RWPE1 (cell line): Measurements from ENCODE around the gene SLC5A12.

Experiments
- CTCF ChIA-PET: fragments of 350-600 bp; sonication (Branson Sonifier 250); formaldehyde crosslinking; extraction: SDS; loops from one replicate; lab custom pipeline; 2021; lab: Yijun Ruan, JAX
- POLR2A ChIA-PET: fragments of 400-600 bp; formaldehyde crosslinking; extraction: SDS; loops from one replicate; lab custom pipeline; 2020; ENCODE audit warnings: antibody characterized with exemption; ENCODE audit not compliant: low non-redundant PET; lab: Yijun Ruan, JAX
- DNase-seq: peaks from one replicate; pipeline ENCODE4 v3.0.0; 2012; ENCODE audit warnings: low spot score
- H3K27ac ChIP-seq: fragments of 450-650 bp; 2 replicates; pipeline ENCODE4 v1.5.1; 2017
- TF ChIP-seq, protein P1 (sequence below): fragments of 450-650 bp; conservative IDR thresholded peaks from 2 replicates; pipeline ENCODE4 v1.5.1; 2017; ENCODE audit warnings: low read depth, mild to moderate bottlenecking

SLC5A12 gene

GRCh38 chr11:26730414-26731083 is 8.7 kb upstream of the SLC5A12 start:
- ChIA-PET CTCF (interaction anchor here (0.6 kb wide), 1 partner anchor 16 kb away, joined by 3 read pairs; no protein-coding TSS in a partner anchor), POLR2A (no interaction called here)
- H3K27ac ChIP-seq, result no peak overlapping the region
- TF ChIP-seq, protein P1, sequence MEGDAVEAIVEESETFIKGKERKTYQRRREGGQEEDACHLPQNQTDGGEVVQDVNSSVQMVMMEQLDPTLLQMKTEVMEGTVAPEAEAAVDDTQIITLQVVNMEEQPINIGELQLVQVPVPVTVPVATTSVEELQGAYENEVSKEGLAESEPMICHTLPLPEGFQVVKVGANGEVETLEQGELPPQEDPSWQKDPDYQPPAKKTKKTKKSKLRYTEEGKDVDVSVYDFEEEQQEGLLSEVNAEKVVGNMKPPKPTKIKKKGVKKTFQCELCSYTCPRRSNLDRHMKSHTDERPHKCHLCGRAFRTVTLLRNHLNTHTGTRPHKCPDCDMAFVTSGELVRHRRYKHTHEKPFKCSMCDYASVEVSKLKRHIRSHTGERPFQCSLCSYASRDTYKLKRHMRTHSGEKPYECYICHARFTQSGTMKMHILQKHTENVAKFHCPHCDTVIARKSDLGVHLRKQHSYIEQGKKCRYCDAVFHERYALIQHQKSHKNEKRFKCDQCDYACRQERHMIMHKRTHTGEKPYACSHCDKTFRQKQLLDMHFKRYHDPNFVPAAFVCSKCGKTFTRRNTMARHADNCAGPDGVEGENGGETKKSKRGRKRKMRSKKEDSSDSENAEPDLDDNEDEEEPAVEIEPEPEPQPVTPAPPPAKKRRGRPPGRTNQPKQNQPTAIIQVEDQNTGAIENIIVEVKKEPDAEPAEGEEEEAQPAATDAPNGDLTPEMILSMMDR, result no peak
- DNase-seq, result peak; percentile 10

- ChIA-PET POLR2A (no interaction called here), CTCF (interaction anchor here (0.6 kb wide), 1 partner anchor 995 kb away, joined by 3 read pairs; no protein-coding TSS in a partner anchor)
- TF ChIP-seq, protein P1, result no peak
- no peak for DNase-seq
- H3K27ac ChIP-seq, result no peak overlapping the region
Measured at GRCh38 chr11:26729284-26729683, 7.4 kb upstream of the SLC5A12 start.

GRCh38 chr11:26726960-26727359 is 5.1 kb upstream of the SLC5A12 start:
- ChIA-PET CTCF (no interaction called here), POLR2A (no interaction called here)
- H3K27ac ChIP-seq, result no peak overlapping the region

DNA sequence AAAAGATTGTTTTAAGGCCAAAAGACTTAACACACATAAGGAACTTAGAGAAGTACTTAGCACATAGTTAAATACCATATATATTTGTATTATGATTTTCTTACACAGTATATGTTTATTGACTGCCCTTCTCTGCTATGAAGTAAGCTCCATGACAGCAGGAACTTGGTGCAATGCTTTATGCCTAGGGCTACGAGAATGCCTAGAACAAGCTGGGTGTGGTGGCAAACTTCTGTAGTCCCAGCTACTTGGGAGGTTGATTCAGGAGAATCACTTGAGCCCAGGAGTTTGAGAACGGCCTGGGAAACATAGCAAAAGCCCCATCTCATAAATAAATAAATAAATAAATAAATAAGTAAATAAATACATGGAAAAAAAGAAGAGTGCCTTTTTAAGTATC is 1.9 kb downstream of the SLC5A12 start:
- H3K27ac ChIP-seq, result no peak overlapping the region
- TF ChIP-seq, protein P1, result no peak
- ChIA-PET CTCF (interaction anchor here (0.7 kb wide), 1 partner anchor 203 kb away, joined by 5 read pairs; no protein-coding TSS in a partner anchor), POLR2A (no interaction called here)
- no peak for DNase-seq

More at GRCh38 chr11:26726960-26727359, 5.1 kb upstream of the SLC5A12 start:
- no peak for DNase-seq
- TF ChIP-seq, protein P1, result no peak

- DNase-seq, result no peak
- TF ChIP-seq, protein P1, result no peak
- no peak overlapping the region for H3K27ac ChIP-seq
- CTCF ChIA-PET, result interaction anchor here (0.6 to 0.7 kb wide), 2 partner anchors 22 to 204 kb away, joined by 3 to 5 read pairs; no protein-coding TSS in a partner anchor
- POLR2A ChIA-PET, result no interaction called here
Measured at GRCh38 chr11:26719289-26719973, 2.4 kb downstream of the SLC5A12 start.

- ChIA-PET CTCF (no interaction called here), POLR2A (no interaction called here)
- DNase-seq, result no peak
- TF ChIP-seq, protein P1, result no peak
- H3K27ac ChIP-seq, result no peak overlapping the region
Measured at GRCh38 chr11:26717771-26718170, 4.1 kb downstream of the SLC5A12 start.
